K562 (cell line): ENCODE measurements around the gene TNN. TPM values are rescaled to one million over a fixed set of nuclear protein-coding genes. Genes with fewer than 3 reads are reported as not detected.

Experiments used
- ASH1L ChIP-seq: fragments of 450-650 bp; IDR thresholded peaks from 2 replicates; pipeline ENCODE4 v1.6.1; 2018; ENCODE audit warnings: borderline replicate concordance, mild to moderate bottlenecking, low read depth; ENCODE audit not compliant: partially characterized antibody
- CSDE1 ChIP-seq, 2 experiments: fragments of 450-650 bp; IDR thresholded peaks; 2 replicates each; pipeline ENCODE4 v1.6.1; 2016; ENCODE audit warnings: mild to moderate bottlenecking in 1 of 2
- GATA2 ChIP-seq: sonication (generic); formaldehyde crosslinking; IDR thresholded peaks from 2 replicates; pipeline ENCODE4 v1.4.0; 2020; ENCODE audit warnings: mild to moderate bottlenecking, missing genetic modification reagents
- HDAC3 ChIP-seq: fragments of 450-650 bp; IDR thresholded peaks from 2 replicates; pipeline ENCODE4 v1.6.1; 2018; ENCODE audit warnings: borderline replicate concordance, mild to moderate bottlenecking, moderate library complexity; ENCODE audit not compliant: partially characterized antibody
- HLTF ChIP-seq: fragments of 450-650 bp; IDR thresholded peaks from 2 replicates; pipeline ENCODE4 v1.6.1; 2016
- LARP7 ChIP-seq: fragments of 450-650 bp; IDR thresholded peaks from 2 replicates; pipeline ENCODE4 v1.6.1; 2016
- SUPT5H ChIP-seq: fragments of 450-650 bp; IDR thresholded peaks from 2 replicates; pipeline ENCODE4 v1.6.1; 2016
- TCFL5 ChIP-seq: fragments of 250-450 bp; sonication (Bioruptor Pico); conservative IDR thresholded peaks from 2 replicates; pipeline ENCODE4 v1.6.1; 2021; ENCODE audit warnings: mild to moderate bottlenecking, moderate library complexity, matching md5 sums
- ZFP1 ChIP-seq: fragments of 450-650 bp; formaldehyde crosslinking; IDR thresholded peaks from 2 replicates; pipeline ENCODE4 v1.4.0; 2020; ENCODE audit warnings: mild to moderate bottlenecking, mixed read lengths
- ZFP36 ChIP-seq: fragments of 150-350 bp; IDR thresholded peaks from 2 replicates; pipeline ENCODE4 v1.6.1; 2018; ENCODE audit warnings: low read length, low read depth; ENCODE audit not compliant: partially characterized antibody
- ZNF134 ChIP-seq: fragments of 250-450 bp; sonication (Bioruptor Pico); conservative IDR thresholded peaks from 2 replicates; pipeline ENCODE4 v1.4.0; 2020
- ZNF3 ChIP-seq: fragments of 250-450 bp; sonication (Bioruptor Pico); IDR thresholded peaks from 2 replicates; pipeline ENCODE4 v1.5.0; 2021; ENCODE audit warnings: mild to moderate bottlenecking, moderate library complexity
- ZNF785 ChIP-seq: fragments of 250-450 bp; sonication (Bioruptor Pico); IDR thresholded peaks from 2 replicates; pipeline ENCODE4 v1.4.0; 2020; ENCODE audit warnings: mild to moderate bottlenecking
- ZNF79 ChIP-seq: fragments of 250-450 bp; sonication (Bioruptor Pico); IDR thresholded peaks from 2 replicates; pipeline ENCODE4 v1.4.0; 2020; ENCODE audit warnings: low read depth, mild to moderate bottlenecking, moderate library complexity
- polyA plus RNA-seq, 8 experiments: library from polyadenylated mRNA; depleted of rRNA in 4 of 8; stranded (reverse) in 5 of 8; unstranded in 3 of 8; fragments of >200 nt; fragmentation: Nextera tagmentation in 2 of 8; fragmentation: Illumina TruSeq in 1 of 8; extraction: Ambion mirVana in 2 of 8; extraction: Trizol in 1 of 8; gene quantifications; 2 replicates each; pipeline versions ENCODE4 v1.2.1 to v1.2.3, GENCODE V29; 2011 to 2014; ENCODE audit warnings: inconsistent platforms in 1 of 8, missing spikeins in 1 of 8
- total RNA-seq, 7 experiments: library from RNA; depleted of rRNA in 6 of 7; stranded (reverse); fragments of >200 nt in 6 of 7; fragmentation: Illumina TruSeq in 2 of 7; extraction: Trizol in 2 of 7; gene quantifications; 2 replicates each; pipeline versions ENCODE4 v1.2.1 to v1.2.3, GENCODE V29; 2011 to 2021; ENCODE audit warnings: low replicate concordance in 1 of 7
- TF ChIP-seq, protein P1 (sequence below): fragments of 450-650 bp; IDR thresholded peaks from 2 replicates; pipeline ENCODE4 v1.6.1; 2016
- TF ChIP-seq, protein P2 (sequence below), 2 experiments: fragments of 250-450 bp in 1 of 2; fragments of 450-650 bp in 1 of 2; sonication (Bioruptor Pico) in 1 of 2; IDR thresholded peaks; 2 replicates each; pipeline versions ENCODE4 v1.6.1 to v1.8.0; 2016 to 2021; ENCODE audit warnings: mild to moderate bottlenecking in 2 of 2, moderate library complexity in 2 of 2, missing compliant biosample characterization in 1 of 2, missing genetic modification characterization in 1 of 2
- TF ChIP-seq, protein P3 (sequence below): fragments of 200-400 bp; formaldehyde crosslinking; IDR thresholded peaks from 2 replicates; pipeline ENCODE4 v1.6.1; 2017; ENCODE audit warnings: mild to moderate bottlenecking, low read depth, low read length, moderate library complexity
- TF ChIP-seq, protein P4 (sequence below): fragments of 450-650 bp; formaldehyde crosslinking; IDR thresholded peaks from 2 replicates; pipeline ENCODE4 v1.4.0; 2020; ENCODE audit warnings: mild to moderate bottlenecking, moderate library complexity
- TF ChIP-seq, protein P5 (sequence below): sonication (generic); formaldehyde crosslinking; IDR thresholded peaks from 2 replicates; pipeline ENCODE4 v1.8.0; 2022; ENCODE audit warnings: mild to moderate bottlenecking, missing genetic modification reagents
- TF ChIP-seq, protein P6 (sequence below): fragments of 450-650 bp; IDR thresholded peaks from 2 replicates; pipeline ENCODE4 v1.6.1; 2018; ENCODE audit warnings: mild to moderate bottlenecking, low read depth; ENCODE audit not compliant: partially characterized antibody

TNN gene
- total and polyA plus RNA-seq, 9 of the 15 experiments (the other 6 are each of a cell fraction or from before 2014, with no cell fraction given) = 0.01 to 0.09 (median 0.07) TPM; not detected in 4

DNA sequence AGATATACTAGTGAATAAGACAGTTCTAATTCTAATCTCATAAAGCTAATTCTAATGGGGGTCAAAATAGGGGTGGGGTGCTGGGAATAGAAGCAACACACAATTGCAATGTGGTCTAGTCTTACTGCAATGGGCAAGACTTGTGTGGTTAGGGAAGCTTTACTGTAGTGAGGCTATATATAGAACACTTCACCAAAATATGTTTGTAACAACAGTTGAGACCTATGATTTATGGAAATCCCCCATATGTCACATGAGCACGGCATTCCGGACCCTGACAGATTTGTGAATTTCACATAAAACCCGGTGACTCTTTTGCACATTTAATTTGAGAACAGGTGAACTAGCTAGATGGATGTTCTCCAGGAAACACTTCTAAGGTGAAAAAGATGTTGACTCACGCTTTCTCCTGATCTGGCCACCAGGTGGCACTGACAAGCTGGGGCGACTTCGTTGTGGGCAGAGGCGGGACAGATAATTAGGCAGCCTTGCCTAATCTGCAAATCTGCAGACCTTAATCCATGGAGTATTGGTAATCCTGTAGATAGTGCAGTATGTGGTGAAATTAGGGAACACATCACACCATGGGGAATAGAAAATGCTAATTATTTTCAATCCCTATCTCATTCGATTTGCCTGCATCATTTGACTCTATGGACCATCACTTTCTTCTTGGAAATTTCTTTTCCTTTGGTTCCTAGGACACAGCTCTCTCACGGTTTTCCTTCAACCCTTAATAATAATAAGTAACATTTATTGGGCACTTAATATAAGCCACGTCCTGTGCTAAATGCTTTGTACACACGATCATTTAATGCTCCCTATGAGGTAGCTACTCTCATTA is 87.2 kb downstream of the TNN start (continued):
- TF ChIP-seq, protein P1, sequence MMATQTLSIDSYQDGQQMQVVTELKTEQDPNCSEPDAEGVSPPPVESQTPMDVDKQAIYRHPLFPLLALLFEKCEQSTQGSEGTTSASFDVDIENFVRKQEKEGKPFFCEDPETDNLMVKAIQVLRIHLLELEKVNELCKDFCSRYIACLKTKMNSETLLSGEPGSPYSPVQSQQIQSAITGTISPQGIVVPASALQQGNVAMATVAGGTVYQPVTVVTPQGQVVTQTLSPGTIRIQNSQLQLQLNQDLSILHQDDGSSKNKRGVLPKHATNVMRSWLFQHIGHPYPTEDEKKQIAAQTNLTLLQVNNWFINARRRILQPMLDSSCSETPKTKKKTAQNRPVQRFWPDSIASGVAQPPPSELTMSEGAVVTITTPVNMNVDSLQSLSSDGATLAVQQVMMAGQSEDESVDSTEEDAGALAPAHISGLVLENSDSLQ = no peak
- no peak for TF ChIP-seq HLTF
- TF ChIP-seq, protein P2, sequence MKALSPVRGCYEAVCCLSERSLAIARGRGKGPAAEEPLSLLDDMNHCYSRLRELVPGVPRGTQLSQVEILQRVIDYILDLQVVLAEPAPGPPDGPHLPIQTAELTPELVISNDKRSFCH (CRISPR knock-in tag; IDR thresholded peaks at IDR 0.05) = no peak
- TF ChIP-seq, protein P2 (tag; IDR thresholded peaks at IDR 0.05) = 0 out of 2 replicates have a peak, but pooled peaks have one; percentile 21
- TF ChIP-seq, protein P3, sequence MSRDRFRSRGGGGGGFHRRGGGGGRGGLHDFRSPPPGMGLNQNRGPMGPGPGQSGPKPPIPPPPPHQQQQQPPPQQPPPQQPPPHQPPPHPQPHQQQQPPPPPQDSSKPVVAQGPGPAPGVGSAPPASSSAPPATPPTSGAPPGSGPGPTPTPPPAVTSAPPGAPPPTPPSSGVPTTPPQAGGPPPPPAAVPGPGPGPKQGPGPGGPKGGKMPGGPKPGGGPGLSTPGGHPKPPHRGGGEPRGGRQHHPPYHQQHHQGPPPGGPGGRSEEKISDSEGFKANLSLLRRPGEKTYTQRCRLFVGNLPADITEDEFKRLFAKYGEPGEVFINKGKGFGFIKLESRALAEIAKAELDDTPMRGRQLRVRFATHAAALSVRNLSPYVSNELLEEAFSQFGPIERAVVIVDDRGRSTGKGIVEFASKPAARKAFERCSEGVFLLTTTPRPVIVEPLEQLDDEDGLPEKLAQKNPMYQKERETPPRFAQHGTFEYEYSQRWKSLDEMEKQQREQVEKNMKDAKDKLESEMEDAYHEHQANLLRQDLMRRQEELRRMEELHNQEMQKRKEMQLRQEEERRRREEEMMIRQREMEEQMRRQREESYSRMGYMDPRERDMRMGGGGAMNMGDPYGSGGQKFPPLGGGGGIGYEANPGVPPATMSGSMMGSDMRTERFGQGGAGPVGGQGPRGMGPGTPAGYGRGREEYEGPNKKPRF = no peak
- TF ChIP-seq, protein P4, sequence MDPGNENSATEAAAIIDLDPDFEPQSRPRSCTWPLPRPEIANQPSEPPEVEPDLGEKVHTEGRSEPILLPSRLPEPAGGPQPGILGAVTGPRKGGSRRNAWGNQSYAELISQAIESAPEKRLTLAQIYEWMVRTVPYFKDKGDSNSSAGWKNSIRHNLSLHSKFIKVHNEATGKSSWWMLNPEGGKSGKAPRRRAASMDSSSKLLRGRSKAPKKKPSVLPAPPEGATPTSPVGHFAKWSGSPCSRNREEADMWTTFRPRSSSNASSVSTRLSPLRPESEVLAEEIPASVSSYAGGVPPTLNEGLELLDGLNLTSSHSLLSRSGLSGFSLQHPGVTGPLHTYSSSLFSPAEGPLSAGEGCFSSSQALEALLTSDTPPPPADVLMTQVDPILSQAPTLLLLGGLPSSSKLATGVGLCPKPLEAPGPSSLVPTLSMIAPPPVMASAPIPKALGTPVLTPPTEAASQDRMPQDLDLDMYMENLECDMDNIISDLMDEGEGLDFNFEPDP (CRISPR knock-in tag) = no peak
- TF ChIP-seq SUPT5H = no peak
- TF ChIP-seq LARP7 = no peak
- no peak for TF ChIP-seq ZFP1
- peak; percentile 80 for TF ChIP-seq GATA2 (CRISPR knock-in tag)
- no peak for TF ChIP-seq ASH1L
- 0 out of 2 replicates have a peak, but pooled peaks have one; percentile 15 for TF ChIP-seq ZNF79
- TF ChIP-seq ZFP36 = no peak
- TF ChIP-seq ZNF785 (CRISPR knock-in tag) = no peak
- TF ChIP-seq ZNF134 (CRISPR knock-in tag) = no peak
- TF ChIP-seq, protein P5, sequence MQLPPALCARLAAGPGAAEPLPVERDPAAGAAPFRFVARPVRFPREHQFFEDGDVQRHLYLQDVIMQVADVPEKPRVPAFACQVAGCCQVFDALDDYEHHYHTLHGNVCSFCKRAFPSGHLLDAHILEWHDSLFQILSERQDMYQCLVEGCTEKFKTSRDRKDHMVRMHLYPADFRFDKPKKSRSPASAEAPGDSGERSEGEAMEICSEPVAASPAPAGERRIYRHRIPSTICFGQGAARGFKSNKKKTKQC (CRISPR knock-in tag) = no peak
- no peak for TF ChIP-seq ZNF3 (CRISPR knock-in tag)
- no peak for TF ChIP-seq HDAC3
- TF ChIP-seq, protein P6, sequence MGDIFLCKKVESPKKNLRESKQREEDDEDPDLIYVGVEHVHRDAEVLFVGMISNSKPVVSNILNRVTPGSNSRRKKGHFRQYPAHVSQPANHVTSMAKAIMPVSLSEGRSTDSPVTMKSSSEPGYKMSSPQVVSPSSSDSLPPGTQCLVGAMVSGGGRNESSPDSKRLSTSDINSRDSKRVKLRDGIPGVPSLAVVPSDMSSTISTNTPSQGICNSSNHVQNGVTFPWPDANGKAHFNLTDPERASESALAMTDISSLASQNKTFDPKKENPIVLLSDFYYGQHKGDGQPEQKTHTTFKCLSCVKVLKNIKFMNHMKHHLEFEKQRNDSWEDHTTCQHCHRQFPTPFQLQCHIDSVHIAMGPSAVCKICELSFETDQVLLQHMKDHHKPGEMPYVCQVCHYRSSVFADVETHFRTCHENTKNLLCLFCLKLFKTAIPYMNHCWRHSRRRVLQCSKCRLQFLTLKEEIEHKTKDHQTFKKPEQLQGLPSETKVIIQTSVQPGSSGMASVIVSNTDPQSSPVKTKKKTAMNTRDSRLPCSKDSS = no peak
- TF ChIP-seq TCFL5 (CRISPR knock-in tag) = no peak
- no peak for TF ChIP-seq CSDE1 (IDR thresholded peaks at IDR 0.05)
